Hematopoietic multipotent progenitor cell treated with erythropoietin and hydrocortisone succinate and interleukin-3 and kit ligand, for 4 days (in vitro differentiated cells): ENCODE results near the gene RAB11FIP2.

Experiments used
- DNase-seq: peaks from one replicate; pipeline ENCODE4 v3.0.0-alpha.2; 2015

RAB11FIP2 gene

GRCh38 chr10:118032564-118032963 is 14.2 kb downstream of the RAB11FIP2 start:
- DNase-seq = no peak

DNA sequence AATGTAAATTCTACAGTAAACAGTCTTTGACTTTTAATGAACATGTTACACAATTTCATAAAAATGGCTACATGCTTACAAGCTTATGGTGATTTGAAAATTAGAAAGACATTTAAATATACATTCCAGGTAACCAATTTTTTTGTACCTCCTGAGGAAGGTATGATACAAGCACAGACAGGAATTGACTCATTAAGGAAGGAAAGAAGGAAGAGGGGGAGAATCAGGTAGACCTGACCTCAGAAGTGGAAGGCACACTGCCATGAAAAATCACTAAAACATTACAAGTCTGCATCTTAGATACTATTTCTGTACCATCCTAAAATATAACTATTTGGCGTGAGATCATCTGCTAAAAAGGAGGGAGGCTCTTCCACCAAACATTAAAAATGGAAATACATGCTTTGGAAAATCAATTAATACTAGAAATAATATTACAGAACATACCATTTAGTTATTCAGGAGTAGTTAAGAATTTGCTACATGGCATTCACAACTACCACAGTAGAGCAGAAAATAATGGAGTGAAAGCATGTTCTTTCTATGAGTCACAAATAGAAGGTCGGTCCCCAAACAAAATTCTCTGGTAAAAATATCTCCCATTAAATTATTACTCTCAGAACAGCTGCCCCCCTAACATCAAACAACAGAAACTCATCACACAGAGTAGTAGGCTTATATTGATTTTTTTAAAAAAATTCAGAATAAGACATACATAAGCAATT is 15.2 kb downstream of the RAB11FIP2 start:
- no peak for DNase-seq

DNA sequence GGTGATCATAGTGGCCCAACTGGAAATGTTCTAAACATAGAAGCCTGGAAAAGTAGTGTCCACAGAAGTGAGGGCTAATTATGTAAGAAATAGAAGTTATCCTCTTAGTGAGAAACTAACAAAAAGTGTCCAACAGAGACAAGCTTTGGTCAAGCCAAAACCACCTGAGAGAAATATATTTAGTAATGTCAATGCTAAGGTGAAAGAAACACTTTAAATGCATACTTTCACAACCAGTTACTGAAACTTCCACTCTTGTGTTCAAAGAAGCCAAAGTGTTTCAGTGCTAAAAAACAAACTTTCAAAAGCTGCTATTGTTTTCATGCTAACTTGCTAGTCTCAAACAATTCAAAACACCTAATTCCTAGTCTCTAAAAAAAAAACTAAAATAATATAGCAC is 18.1 kb downstream of the RAB11FIP2 start:
- no peak for DNase-seq

- no peak for DNase-seq
These were observed 19.3 kb downstream of the RAB11FIP2 start for GRCh38 chr10:118027397-118027796.

DNA sequence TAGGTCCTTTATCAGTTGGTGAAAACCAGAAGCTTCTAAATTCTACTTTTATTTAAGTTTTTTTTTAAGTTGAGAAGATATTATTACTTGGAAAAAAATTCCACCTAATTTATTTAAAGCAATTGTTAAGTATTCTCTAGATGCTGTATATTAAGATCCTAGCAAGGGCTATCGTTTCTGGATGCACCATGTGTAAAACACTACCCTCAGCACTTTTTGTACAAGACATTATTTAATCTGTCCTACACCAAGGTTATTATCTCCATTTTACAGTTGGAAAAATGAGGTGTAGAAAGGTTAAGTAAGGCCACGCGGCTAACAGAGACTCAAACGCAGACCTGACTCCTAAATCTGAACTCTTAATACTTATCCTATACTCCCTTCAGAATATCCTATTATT is 19.8 kb downstream of the RAB11FIP2 start:
- no peak for DNase-seq

GRCh38 chr10:118020365-118020764 is 26.4 kb downstream of the RAB11FIP2 start:
- no peak for DNase-seq

DNA sequence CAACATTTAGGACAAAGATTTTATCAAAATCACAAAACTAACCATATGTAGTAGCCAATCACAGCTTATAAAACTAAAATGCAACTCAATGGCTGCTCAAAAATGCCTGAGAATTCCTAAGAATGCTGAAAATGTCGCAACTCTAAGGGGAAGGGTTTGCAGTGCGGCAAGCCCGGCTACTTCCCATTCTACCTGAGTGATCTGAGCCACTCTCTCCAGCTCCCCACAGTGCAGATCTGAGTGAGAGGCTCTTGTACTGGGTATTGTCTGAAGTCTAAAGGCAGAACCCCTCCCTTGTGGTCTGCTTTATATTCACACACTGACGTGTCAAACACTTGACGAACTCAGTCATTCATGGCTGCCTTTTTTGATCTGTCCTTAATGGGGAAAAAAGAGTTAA is 28.9 kb downstream of the RAB11FIP2 start:
- no peak for DNase-seq

DNA sequence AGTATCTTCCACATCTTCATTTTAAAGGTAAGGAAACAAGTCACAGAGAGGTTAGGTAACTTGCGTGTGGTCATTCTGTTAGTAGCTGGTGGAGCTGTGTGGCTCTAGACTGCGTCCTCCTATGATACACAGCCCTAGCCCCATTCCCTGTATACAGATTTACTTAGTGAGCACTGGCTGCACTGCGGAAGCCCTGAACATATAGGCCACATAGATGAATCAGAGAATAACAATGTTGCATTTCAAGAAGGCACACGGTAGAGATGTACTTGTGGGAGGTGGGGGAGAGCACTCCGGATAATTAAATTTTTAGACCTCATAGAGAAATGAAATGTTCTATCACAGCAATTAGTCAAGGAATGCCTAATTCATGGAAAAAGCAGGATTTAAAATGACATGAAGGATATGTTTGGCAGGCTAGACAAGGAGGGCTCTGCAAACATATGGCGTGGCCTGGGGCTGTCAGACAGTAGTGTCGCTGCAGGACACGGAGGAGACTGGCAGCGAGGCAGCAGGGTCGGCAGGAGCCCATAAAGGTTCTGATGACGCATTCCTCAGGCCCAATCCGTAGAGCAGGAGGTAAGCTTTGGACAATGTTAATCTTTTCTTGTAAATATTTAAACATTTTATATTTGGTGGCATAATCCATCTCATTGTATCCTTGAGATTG is 29.5 kb downstream of the RAB11FIP2 start:
- no peak for DNase-seq

GRCh38 chr10:118012952-118013525 is 33.7 kb downstream of the RAB11FIP2 start:
- DNase-seq = no peak

DNA sequence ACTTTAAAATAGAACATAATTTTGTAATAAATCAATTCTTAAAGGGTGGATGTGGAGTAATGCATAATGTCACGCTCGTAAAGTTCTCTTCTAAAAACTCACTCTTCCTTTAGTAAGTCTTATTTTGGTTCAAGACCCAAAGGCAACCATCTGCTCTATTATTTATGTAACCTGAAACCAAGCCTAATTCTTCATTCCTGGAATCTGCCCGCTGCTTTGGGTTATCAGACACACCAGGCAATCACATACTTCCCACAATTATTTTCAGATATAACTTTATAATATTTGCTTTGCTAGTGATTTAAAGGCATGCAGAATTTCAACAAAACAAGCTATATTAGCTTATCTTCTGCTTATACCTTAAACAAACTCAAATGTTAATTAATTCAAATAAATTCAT is 39.0 kb downstream of the RAB11FIP2 start:
- no peak for DNase-seq

DNA sequence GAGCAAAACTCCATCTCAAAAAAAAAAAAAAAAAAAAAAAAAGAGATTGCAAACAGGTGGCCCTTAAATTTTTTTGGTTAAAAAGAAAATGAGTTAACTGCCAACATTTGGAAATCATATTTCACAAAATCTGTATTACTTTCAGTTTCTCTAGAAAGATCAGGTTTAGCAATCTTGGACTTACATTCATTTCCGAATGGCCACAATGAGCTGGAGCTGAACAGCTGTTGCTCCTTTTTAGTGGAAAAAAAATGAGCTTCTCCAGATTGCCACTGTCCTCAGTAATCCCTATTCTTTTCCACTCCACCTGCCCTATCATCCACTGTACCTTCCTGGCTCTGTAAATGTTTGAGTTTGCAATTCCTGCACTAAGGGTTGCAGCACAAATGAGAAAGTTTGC is 43.6 kb downstream of the RAB11FIP2 start:
- no peak for DNase-seq

- DNase-seq = peak; percentile 6
These were observed 44.2 kb downstream of the RAB11FIP2 start for GRCh38 chr10:118002581-118002980.

DNA sequence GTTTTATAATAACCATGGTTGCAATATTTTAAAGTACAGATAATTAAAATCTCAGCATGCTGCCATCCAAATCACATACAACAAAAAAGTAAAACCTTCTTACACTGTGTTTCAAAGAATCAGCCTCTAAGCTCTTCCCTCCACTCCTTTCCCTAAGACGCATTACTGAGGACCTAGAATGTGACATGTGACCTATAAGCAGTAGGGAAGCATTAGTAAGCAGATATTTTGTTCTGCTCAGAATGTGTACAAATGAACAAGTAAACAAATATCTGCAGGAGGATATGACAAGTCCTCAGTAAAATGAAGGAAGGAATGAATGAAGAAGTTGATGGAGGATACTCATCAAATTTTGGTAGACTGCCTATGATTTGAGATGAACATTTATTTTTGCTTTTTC is 49.1 kb downstream of the RAB11FIP2 start:
- no peak for DNase-seq

GRCh38 chr10:117996709-117997108 is 50.0 kb downstream of the RAB11FIP2 start:
- DNase-seq = no peak

DNA sequence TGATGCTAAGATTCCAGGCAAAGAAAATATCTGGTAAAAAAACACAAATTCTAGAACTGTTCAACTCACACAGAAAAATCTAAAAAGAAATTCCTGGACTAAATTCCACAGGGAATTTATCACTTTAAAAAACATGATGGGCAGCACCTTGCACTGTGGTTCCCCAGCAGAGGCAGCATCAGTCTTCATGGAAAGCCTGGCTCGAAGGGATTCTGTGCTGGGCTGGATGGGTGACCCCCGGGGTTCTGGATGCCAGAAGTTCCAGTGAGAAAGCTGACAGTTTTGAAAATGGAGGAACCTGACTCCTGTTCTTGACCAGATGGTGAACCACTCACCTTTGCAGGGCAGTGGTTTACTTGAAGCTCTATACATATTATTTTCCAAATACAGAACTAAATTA is 52.0 kb downstream of the RAB11FIP2 start:
- DNase-seq = no peak

DNA sequence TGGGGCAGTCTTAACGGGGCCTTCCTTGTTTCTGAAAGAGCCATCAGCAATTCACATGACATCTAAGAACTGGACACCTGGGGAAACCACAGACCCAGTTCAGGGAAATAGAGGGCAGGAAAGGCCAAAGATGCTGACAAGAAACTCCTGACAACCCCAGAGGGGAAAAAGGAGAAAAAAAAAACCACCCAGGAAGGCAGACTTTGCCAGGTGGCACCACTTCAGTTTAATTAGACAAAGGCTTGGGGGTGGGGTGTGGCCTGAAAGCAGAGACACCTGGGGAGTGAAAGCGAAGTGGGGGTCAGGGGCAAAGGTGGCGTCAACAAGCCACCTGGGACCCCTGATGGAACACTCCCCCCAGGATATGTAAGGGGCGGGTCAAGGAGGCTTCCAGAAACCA is 53.6 kb downstream of the RAB11FIP2 start:
- DNase-seq = no peak

GRCh38 chr10:117991701-117992100 is 55.0 kb downstream of the RAB11FIP2 start:
- no peak for DNase-seq

DNA sequence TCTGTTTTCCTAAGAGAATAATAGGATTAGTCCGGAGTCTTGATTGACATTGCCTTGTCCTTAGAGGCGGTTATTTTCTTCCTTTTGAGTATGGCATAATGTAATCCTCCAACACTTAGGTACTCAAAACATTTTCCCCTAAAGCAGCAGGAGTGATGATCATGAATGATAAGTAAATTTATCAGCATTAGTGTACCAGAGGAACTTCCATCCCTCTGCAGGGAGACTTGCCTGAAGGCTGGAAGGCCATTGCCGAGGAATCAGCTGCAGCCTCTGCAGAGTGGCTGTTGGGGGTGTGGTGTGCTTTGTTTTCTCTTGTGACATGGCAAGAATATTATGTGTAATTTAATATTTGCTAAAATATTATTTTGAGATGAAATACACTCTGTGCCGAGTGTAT is 56.8 kb downstream of the RAB11FIP2 start:
- no peak for DNase-seq

- DNase-seq = no peak
These were observed 57.9 kb downstream of the RAB11FIP2 start for GRCh38 chr10:117988814-117989213.

DNA sequence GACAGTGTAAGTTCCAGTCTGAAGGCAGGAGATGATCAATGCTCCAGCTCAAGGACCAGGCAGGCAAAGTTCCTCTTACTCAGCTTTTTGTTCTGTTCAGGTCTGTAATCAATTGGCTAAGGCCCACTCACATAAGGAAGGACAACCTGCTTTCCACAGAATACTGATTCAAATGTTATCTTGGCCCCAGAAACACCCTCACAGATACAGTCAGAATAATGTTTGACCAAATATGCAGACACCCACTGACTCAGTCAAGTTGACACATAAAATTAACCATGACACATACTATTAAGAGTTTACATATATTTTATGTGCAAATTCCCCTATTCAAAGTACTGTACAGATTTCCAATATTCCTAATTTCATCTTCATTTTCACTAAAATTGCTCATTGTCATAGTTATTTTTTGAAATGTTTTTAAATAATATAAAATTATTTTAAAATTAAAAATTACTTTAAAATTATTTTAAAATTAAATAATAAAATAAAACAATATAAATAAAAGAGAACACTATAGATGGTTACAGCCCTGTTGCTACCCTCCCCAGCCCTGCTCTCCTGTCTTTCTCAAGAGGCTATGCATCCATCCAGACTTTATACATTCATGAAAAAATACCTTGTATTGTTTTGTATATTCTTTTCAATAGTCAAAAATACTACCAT is 59.4 kb downstream of the RAB11FIP2 start:
- no peak for DNase-seq

- no peak for DNase-seq
These were observed 62.8 kb downstream of the RAB11FIP2 start for GRCh38 chr10:117983961-117984360.

DNA sequence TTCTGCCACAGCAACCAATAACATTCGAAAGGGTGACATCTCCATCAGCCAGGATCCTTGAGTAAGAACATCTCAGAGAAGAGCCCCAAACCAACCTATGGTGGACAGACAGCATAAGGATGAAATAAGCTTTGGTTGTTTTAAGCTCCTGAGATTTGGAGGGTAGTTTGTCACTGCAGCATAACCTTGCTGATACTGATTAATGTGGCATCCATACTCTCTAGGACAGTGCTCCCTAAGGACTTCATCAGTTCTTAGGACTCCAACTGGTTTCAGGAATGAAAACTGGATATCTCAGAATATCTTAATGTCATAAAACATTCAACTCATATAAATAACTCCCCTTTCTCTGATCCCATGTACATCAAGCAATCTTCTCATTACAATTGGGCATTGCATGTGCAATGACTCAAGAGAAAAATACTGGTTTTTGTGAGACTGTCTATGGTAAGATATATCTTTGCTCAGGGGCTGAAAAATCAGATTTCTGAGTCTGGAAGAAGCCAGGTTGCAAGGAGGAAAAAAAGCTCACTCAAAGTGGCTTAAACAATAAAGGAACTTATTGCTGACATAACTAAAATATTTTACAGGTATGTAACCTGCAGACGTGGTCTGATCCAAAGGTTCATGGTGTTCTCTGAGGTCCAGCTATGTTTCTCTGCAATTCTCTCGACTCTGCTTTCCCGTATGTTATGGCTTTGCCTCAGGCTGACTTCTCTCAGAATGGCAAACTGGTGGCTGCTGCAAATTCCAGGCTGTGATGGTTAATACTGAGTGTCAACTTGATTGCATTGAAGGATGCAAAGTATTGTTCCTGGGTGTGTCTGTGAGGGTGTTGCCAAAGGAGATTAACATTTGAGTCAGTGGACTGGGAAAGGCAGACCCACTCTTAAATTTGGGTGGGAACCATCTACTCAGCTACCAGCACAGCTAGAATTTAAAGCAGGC is 65.7 kb downstream of the RAB11FIP2 start:
- no peak for DNase-seq

DNA sequence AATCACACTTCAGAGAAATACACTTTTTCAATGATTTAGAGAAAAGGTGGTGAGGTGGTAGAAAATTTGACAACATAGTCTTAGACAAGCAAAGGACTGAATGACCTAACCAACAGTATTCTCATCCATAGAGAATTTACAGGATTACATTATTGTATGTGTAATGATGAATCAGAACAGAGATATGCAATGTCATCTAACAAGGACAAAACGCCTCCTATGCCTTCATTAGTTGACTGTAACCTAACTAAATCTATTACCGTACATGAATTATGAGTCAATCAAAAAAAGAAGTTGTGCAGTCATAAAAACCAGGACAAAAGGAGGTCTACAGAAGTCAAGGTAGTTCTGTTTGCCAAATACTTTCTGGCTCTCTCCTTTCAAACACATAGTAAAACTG is 66.5 kb downstream of the RAB11FIP2 start:
- no peak for DNase-seq
